ENCODE results near the gene SMIM21.

SMIM21 gene

DNA sequence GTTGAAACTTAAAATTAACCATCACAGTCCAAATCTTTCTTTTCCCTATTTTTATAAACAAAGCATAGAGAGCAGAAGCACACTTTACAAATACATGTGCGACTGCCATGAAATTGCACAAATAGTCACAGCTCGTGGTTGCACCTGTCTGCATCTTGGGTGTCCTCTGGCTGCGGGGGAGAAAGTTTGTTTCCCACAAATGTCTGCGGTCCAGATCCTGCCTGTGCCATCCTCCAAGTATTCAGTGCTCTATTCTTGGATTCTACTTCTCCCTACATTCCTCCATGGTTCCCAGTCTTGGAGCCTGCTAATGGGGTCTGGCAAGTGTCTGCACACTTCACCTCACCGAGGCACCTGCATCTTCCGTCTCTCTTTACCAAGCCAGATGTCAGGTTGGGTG is 52.2 kb downstream of the SMIM21 start:
- DNase-seq = no peak

DNA sequence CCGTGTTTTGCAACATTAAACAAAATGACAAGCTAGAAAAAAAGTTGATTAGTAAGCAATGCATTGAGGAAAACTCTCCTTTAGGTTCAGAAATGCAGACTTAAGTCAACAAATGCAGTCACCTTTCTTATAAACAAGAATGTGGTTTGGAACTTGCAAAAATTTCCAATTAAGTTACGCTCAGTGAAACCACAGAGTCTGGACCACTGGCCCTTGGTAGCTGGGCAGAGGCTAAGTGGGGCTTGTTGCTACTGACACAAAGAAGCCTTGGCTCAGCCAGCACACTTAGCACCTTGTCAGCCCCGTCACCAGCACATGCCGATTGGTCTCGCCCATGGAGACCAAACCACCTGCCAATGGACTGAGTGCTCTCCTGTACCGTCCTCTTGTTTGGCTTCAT is 53.0 kb downstream of the SMIM21 start:
- no peak for DNase-seq

DNA sequence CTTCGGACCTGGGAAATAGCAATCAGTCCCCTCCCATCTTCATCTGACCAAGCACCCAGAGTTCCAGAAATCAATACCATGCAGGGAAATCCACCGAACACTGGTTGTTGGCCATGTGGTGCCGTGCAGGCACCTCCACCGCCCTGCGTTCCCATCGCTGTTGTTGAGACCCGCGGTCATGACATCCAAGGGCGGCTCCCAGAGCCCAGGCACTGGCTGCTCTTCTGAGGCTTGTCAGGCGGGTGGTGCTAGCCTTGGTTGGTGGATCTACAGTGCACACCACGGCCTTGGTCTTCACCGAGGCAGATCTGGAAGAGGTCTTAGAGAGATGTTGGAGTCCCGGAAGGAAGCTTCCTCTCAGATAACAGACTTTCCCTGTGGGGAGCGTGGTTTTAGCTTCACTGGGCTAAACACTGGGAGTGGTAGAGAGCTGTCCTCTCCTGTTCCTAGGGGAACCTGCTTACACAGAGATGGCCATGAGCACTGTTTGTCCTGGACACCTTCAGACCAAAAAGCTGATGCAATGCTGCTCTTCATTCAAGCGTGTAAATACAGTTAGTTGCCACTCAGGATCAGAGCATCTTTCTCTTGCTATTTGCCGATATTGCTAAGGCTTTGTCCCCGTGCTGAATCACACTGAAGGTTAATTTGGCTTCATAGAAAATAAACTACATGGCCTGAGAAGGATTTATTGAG is 58.3 kb downstream of the SMIM21 start:
- no peak for DNase-seq

DNA sequence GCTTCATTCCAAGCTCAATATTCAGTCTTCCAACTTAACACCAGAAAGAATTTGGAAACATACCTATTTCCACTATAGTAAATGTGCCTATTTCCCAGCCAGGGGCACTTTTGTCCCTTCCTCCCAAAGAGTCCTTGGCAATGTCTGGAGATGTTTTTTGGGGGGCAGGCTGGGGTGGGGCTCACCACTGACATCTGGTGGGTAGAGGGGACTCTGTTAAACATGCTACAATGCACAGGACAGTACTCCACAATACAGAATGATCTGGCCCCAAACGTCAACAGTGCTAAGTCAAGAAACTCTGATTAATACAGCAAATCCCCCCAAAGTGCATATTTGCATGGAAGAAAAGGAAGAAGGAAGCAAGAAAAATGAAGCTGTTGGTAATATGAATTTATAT is 61.7 kb downstream of the SMIM21 start:
- DNase-seq = no peak

DNA sequence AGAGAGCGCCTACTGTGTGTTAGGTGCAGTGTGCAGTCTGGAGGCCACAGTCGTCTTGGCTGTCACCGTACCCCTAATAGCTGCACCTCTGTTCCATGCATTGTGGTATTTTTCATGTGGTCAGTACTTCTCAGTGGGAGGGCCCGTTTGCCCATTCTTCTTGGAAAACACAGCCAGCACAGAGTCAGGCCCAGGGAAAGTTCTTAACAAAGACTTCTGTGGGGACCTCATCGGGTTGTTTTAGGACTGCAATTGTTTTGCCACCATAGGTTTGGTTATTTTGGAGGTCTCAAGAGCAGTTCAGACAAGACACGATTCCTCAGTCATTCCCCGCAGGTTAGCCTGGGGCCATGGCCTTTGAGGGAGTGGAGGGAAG is 62.3 kb downstream of the SMIM21 start:
- no peak for DNase-seq

DNA sequence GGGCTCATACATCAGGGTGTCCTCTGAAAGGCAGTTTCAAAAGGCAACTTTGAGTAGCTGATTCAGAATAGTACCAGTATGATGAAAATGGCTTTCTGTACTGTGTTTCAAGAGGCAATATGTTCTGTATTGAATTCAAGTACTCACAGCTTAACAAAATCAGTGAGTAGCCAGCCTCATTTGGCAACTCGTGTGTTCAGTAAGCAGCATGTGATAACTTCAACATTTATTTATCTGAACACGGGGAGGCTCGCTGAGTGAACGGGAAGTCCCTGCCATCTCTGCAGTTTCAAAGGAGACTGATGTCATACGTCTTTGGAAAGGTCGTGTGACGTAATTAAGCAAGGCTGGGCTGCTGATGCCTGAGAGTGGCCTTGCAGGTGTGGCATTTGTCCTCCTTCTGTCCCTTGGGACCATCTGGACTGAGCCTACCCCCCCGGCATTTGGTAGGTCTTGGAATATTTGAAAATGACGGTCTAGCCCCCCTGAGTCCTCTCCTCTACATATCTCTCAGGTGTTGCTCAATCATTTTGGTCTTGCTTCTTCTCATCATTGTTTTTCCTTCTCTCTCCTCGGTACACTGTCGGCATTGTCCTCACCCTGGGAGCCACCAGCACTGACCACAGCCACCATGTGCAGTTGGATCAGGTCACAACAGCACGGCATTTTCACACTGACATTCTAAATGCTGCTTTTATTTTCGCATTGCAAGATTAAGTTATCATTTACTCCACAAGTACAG is 62.8 kb downstream of the SMIM21 start:
- DNase-seq = no peak

DNA sequence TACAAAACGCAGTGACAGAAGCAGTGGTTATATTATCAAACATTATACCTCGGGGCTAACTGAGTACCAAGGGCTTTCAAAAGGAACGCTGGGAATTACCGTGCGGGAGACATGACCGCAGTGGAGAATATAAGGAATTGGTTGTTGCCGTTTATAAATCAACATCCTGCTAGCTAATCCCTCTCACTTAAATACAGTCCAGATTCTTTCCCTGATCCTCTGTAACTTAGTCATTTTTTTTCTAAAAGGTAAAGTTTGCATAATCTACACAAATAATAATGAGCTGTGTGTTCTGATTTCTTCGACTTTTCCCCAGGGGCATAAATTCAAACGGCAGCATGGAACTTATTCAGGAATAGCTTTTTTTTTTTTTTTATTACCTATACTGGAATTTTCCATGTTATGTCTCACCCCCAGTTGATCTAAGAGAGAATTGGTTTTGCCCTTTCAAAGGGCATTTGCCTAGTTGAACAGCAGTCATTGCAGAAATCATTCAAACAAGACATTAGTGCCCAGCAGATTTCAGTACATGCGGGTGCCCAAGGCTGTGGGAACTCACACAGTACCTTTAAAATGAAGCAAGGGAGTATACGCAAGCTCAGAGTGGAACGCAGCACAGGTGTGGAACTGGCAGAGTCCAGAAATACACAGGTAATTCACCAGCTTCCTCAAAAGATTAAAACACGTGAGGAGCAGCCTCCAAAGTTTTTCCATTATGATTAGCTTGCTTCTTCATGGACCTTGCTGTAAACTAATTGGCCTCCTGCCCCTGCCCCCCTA is 63.9 kb downstream of the SMIM21 start:
- DNase-seq = no peak

DNA sequence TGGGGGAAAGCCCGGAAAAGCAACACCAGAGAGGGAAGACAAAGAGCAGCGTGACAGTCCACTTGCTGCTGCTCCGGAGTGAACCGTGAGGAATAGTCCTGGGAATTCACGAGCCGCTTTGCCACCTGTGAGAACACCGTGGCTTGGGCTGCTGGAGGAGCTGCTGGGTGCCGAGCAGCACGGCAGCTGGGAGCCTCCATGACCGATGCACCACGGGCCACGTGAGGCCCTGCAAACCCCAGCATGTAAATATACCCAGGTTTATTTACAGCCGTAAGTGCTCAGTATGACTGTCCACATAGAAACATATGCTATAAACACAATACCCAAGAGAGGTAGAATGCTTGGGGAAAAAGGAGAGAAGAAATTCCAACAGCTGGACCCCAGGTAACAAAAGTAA is 65.1 kb downstream of the SMIM21 start:
- DNase-seq = peak; percentile 72

DNA sequence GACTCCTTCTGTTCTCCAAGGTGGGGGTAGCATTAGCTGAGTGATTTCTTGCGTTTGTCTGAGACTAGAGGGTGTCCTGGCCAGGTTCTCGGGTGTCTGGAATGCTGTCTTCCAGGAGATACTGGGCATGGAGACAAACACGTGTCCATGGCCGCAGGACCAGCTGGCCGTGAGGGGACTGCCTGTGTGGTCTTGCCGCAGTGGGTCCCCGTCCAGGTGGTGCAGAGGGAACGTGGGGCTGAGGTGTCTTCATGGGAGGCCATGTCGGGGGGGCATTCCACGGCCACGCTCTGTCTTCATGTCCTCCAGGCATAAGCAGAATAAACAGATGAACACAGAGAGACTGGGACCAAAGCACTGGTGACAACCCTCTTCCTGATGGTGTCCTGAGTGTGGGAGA is 66.6 kb downstream of the SMIM21 start:
- DNase-seq = no peak

DNA sequence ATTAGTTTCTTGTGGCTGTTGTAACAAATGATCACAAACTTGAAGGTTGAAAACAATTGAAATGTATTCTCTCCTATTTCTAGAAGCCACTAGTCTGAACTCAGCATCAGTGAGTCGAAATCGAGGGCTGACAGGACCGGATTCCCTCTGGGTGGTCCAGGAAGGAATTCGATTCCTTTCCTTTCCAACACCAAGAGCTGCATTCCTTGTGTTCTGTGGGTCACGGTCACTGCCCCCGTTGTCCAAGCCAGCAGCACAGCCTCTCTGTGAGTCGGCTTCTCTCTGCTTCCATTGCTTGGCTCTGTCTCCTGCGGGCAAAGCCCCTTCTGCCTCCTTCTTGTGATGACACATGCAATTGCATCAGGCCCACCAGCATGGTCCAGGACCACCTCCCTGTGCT is 67.3 kb downstream of the SMIM21 start:
- no peak for DNase-seq

All from NCI-H146 (cell line).